ENCODE results near the gene KAT8.
"Not testable (repeated sequence)": the region's sequence is repeated elsewhere in the genome, so short reads cannot be mapped to it uniquely, and the experiment has no call there.

Gene KAT8

DNA sequence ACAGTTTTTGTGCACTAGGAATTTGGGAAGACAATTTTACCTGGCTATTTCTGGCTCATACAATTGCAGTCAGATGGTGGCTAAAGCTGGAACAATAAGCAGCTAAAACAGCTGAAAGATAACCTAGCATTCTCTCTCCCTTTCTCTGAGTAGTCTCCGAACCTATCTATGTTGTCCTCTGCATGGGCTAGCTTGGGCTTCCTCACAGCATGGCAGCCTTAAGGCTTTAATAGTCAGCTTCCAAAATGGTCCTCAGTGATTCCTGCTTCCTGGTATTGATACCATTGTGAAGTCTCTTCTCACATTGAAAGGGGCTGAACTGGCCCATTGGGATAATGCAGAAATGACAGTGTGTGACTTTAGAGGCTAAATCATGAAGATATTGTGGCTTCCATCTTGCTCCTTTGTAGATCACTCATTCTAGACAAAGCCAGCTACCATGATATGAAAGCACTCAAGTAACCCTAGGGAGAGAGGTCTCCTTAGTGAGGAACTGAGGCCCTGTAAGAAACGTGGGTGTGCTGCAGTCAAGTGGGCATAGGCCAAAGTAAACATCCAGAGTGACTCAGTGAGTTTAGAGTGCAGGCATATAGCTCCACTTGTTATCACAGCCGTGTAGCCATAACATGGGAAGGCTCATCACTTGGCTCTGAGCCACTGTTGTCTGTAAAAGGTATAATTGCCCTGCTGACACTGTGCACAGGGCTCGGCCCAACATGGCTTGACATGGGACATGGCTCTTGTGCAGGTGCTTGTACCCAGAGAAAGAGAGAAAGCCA is 17.4 kb upstream of the KAT8 start:
- Histone ChIP-seq H3K9ac (ENCODE audit: low read length) (no peak overlapping the region), H3K4me1 (ENCODE audit: control insufficient read depth, insufficient read depth, low read length) (peaks cover 7% of the 10 kb centered on the region), H3K27me3 (ENCODE audit: control insufficient read depth, insufficient read depth, low read length) (no peaks in the 10 kb centered on the region), H3K4me3 (ENCODE audit: low read length) (no peak overlapping the region), H3K9me3 (ENCODE audit: control insufficient read depth, low read length) (no peaks in the 10 kb centered on the region), H3K36me3 (ENCODE audit: control insufficient read depth, insufficient read depth, low read length) (no peaks in the 10 kb centered on the region)

DNA sequence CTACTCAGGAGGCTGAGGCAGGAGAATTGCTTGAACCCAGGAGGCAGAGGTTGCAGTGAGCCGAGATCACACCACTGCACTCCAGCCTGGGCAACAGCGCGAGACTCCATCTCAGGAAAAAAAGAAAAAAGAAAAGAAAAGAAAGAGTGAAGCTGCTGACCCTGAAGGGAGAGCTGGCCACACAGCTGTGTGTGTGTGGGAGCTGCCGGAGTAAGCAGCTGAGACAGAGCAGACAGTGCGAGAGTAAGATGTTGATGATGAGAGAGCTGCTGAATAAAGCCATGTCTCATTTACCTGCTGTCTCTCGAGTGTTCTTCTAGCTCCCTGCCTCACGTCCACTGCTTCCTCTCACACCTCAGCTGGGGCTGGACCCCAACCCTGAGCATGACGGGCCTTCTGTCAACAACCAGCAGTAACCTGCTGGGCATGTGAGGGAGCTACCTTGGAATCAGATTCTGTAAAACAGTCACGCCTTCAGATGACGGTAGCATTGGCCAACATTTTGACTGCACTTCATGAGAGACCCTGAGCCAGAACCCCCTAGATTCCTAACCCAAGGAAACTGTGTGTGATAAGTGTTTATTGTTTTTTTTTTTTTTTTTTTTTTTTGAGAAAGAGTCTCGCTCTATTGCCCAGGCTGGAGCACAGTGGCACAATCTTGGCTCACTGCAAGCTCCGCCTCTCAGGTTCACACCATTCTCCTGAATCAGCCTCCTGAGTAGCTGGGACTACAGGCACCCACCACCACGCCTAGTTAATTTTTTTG is 16.4 kb upstream of the KAT8 start:
- H3K4me1 ChIP-seq (ENCODE audit: control insufficient read depth, insufficient read depth, low read length); H3K9me3 ChIP-seq (ENCODE audit: control insufficient read depth, low read length); H3K9ac ChIP-seq (ENCODE audit: low read length); H3K4me3 ChIP-seq (ENCODE audit: low read length); H3K27me3 ChIP-seq (ENCODE audit: control insufficient read depth, insufficient read depth, low read length); H3K36me3 ChIP-seq (ENCODE audit: control insufficient read depth, insufficient read depth, low read length): not testable (repeated sequence)

DNA sequence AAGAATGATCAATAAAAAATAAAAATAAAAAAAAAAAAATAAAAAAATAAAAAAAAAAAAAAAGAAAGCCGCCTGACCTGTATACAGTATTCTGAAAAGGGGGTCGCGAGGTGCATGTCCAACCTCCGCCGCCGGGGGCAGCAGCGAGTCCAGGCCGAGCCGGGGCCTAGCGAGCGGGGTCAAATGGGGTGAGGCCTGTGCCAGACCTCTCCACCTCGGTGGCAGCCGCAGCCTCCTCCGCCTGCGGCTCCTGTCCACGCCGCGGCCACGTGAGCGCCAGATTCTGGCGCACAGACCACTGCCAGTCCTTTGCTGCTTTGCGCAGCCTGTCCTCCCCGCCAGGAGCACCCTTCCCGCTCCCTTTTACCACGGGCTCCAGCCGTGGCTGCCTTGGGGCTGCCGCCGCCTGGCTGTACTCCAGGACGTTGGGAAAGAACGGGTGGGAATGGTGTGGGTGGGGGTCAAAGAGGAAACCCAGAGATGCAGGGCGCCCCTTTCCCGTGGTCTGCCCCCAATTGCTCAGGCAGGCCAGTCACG is 11.7 kb upstream of the KAT8 start:
- Histone ChIP-seq H3K36me3 (ENCODE audit: control insufficient read depth, insufficient read depth, low read length) (no peaks in the 10 kb centered on the region), H3K4me3 (ENCODE audit: low read length) (no peak overlapping the region), H3K9ac (ENCODE audit: low read length) (no peak overlapping the region), H3K4me1 (ENCODE audit: control insufficient read depth, insufficient read depth, low read length) (peaks cover 7% of the 10 kb centered on the region), H3K27me3 (ENCODE audit: control insufficient read depth, insufficient read depth, low read length) (no peaks in the 10 kb centered on the region), H3K9me3 (ENCODE audit: control insufficient read depth, low read length) (no peaks in the 10 kb centered on the region)

DNA sequence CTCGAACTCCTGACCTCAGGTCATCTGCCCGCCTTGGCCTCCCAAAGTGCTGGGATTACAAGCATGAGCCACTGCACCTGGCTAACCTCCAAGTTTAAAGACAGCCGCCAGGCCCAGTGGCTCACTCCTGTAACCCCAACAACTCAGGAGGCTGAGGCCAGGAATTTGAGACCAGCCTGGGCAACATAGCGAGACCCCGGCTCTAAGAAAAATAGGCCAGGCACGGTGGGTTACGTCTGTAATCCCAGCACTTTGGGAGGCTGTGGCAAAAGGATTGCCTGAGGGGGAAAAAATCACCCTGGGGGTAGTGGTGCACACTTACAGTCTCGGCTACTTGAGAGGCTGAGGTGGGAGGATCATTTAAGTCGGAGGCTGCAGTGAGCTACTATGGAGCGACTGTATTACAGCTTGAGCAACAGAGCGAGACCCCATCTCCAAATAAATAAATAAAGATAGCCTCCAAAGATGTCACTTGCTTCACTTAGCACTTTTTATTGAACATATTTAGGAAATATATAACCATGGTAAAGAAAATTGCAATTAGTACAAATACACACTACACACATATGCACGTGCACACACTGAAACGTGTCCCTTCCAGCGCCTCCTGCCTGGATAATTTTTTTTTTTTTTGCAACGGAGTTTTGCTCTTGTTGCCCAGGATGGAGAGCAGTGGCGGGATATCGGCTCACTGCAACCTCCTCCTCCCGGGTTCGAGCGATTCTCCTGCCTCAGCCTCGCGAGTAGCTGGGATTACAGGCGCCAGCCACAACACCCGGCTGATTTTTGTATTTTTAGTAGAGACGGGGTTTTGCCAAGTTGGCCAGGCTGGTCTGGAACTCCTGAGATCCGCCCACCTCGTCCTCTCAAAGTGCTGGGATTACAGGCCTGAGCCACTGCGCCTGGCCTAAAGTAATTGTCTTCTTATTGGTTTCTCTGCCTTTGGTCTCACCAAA is 10.7 kb upstream of the KAT8 start:
- no peak overlapping the region for H3K9ac ChIP-seq (ENCODE audit: low read length)
- no peak overlapping the region for H3K4me3 ChIP-seq (ENCODE audit: low read length)
- H3K9me3 ChIP-seq (ENCODE audit: control insufficient read depth, low read length): no peaks in the 10 kb centered on the region
- H3K36me3 ChIP-seq (ENCODE audit: control insufficient read depth, insufficient read depth, low read length): peaks cover 8% of the 10 kb centered on the region
- H3K27me3 ChIP-seq (ENCODE audit: control insufficient read depth, insufficient read depth, low read length): no peaks in the 10 kb centered on the region
- H3K4me1 ChIP-seq (ENCODE audit: control insufficient read depth, insufficient read depth, low read length): peaks cover 7% of the 10 kb centered on the region

DNA sequence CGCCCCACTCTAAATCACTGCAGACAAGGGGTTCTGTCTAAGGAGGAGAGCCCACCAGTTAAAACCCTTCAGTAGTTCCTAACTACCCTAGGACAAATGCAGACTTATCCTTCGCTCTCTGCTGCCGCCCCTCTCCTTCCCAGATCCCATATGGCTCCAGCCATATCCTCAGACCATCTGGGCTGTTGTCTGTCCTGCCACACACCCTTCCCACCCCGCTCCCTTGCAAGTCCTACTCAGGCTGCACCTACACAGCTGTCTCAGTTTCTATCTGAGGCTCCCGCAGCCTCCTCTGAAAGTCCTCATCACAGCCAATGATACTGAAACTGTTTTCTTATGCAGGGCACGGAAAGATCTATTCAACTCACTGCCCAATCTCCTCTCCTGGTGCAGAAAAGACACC is 10.0 kb upstream of the KAT8 start:
- Histone ChIP-seq H3K27me3 (ENCODE audit: control insufficient read depth, insufficient read depth, low read length) (no peaks in the 10 kb centered on the region), H3K4me1 (ENCODE audit: control insufficient read depth, insufficient read depth, low read length) (peaks cover 7% of the 10 kb centered on the region), H3K4me3 (ENCODE audit: low read length) (no peak overlapping the region), H3K36me3 (ENCODE audit: control insufficient read depth, insufficient read depth, low read length) (peaks cover 8% of the 10 kb centered on the region), H3K9me3 (ENCODE audit: control insufficient read depth, low read length) (no peaks in the 10 kb centered on the region), H3K9ac (ENCODE audit: low read length) (no peak overlapping the region)

DNA sequence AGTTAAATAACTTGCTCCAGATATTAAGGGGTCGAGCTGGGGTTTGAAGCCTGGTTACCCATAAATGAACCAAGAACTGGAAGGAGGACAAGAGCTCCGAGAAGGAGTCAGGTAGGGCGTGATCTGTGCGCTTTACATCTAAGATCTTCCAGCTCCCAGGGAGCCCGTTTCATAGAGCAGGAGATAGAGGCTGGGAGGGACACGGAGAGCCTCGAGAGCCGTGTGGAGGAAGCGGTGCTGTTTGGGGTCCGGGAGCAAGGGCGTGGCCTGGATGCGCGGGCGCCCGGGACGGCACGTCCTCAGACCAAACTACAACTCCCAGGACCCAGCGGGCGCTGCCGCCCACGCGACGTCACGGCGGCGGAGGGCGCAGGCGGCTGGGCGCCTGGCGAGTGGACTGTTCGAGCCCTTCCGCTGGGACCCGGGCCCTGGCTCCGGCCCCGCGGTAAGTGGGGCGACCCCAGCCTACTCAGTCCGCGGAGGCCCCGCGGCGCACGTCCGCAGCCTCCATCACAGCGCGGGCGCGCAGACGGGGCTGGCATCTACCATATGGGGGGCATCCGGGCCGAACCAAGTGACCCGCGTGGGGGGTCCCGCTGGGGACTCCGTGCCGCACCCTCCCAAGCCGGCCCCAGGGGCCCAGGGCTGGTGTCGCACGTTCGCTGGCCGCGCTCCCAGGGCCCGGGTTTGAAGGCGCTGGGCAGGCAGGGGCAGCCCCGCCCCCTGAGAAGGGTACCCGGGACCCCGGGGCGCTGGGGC is 9.2 kb upstream of the KAT8 start, which contains the start of gene BCKDK:
BCKDK (plus strand) TSS at position 352 of the 759 bp plus-strand sequence. CDS start 838 bp downstream, outside the sequence.
- Histone ChIP-seq H3K27me3 (ENCODE audit: control insufficient read depth, insufficient read depth, low read length) (no peaks in the 10 kb centered on the region), H3K4me1 (ENCODE audit: control insufficient read depth, insufficient read depth, low read length) (peaks cover 8% of the 10 kb centered on the region), H3K9me3 (ENCODE audit: control insufficient read depth, low read length) (no peaks in the 10 kb centered on the region), H3K4me3 (ENCODE audit: low read length) (peak within 1 kb of the TSS; percentile 36), H3K36me3 (ENCODE audit: control insufficient read depth, insufficient read depth, low read length) (peaks cover 8% of the 10 kb centered on the region), H3K9ac (ENCODE audit: low read length) (peak within 1 kb of the TSS; percentile 87)

DNA sequence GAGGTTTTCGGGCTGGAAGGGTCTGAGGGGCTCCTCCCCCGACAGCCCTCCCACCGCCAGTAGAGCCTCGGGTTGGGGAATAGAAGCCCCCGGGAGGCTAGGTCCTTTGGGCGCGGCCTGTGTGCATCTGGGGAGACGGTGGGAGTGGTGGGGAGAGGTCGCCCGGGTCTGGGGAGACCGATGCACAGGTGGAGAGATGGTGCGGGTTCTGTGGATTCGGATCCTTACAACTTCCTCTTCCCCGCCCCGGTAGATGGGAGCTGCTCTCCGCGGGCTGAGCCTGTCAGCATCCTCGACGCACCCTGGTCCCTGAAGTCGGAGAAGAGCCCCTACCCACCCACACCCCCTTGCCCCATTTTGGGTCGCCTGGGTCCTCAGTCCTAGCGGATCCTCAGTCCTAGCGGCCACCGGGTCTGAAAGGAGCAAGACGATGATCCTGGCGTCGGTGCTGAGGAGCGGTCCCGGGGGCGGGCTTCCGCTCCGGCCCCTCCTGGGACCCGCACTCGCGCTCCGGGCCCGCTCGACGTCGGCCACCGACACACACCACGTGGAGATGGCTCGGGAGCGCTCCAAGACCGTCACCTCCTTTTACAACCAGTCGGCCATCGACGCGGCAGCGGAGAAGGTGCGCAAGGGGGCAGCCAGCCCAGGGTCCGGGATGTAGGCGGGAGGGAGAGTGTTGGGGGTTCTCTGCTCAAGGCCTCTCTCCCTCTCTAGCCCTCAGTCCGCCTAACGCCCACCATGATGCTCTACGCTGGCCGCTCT is 8.5 kb upstream of the KAT8 start:
- Histone ChIP-seq H3K4me3 (ENCODE audit: low read length) (no peak overlapping the region), H3K27me3 (ENCODE audit: control insufficient read depth, insufficient read depth, low read length) (no peaks in the 10 kb centered on the region), H3K9me3 (ENCODE audit: control insufficient read depth, low read length) (no peaks in the 10 kb centered on the region), H3K36me3 (ENCODE audit: control insufficient read depth, insufficient read depth, low read length) (peaks cover 8% of the 10 kb centered on the region), H3K4me1 (ENCODE audit: control insufficient read depth, insufficient read depth, low read length) (peaks cover 16% of the 10 kb centered on the region), H3K9ac (ENCODE audit: low read length) (peak overlapping the region; percentile 87)

DNA sequence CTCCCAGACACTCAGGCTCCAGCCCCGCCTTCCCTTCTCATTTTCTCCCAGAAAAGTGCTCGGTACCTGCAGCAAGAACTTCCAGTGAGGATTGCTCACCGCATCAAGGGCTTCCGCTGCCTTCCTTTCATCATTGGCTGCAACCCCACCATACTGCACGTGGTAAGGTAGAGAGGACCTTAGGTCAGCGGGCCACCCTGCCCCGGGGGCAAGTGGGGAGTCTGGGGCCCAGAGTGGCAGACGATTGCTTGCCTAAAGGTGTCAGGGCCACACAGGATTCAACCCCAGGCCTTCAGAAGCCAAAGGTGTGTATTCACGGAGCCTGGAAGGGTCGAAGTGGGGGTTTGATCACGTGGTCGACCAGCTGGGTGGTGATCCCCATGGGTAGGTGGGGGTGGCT is 7.8 kb upstream of the KAT8 start:
- peaks cover 16% of the 10 kb centered on the region for H3K4me1 ChIP-seq (ENCODE audit: control insufficient read depth, insufficient read depth, low read length)
- H3K36me3 ChIP-seq (ENCODE audit: control insufficient read depth, insufficient read depth, low read length): peaks cover 8% of the 10 kb centered on the region
- H3K9me3 ChIP-seq (ENCODE audit: control insufficient read depth, low read length): no peaks in the 10 kb centered on the region
- no peak overlapping the region for H3K9ac ChIP-seq (ENCODE audit: low read length)
- no peaks in the 10 kb centered on the region for H3K27me3 ChIP-seq (ENCODE audit: control insufficient read depth, insufficient read depth, low read length)
- H3K4me3 ChIP-seq (ENCODE audit: low read length): no peak overlapping the region

DNA sequence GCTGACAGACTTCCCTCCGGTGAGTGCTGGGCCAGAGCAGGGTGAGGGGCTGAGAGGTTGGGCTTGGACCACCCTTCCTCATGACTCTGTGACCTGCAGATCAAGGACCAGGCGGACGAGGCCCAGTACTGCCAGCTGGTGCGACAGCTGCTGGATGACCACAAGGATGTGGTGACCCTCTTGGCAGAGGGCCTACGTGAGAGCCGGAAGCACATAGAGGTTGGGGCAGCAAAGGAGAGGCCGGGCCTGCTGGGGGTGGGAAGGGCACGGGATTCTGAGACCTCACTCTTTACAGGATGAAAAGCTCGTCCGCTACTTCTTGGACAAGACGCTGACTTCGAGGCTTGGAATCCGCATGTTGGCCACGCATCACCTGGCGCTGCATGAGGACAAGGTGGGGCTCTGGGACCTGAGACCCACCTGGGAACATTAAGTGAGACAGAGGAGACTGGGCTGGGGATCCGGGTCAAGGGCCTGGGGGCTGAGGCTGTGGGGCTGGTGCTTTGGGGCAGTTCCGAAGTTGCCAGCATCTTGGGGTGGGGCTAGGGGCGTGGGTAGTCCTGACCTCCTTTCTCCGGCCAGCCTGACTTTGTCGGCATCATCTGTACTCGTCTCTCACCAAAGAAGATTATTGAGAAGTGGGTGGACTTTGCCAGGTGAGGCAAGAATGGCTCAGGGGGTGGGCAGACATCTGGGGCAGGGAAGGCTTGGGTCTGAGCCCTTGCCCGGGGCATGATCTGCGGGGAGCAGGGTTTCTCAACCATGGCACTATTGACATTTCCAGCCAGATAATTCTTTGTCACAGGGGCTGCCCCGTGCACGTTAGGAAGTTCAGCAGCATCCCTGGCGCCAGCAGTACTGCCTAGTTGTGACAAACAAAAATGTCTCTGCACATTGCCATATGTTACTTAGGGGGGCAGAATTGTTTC is 7.1 kb upstream of the KAT8 start:
- Histone ChIP-seq H3K27me3 (ENCODE audit: control insufficient read depth, insufficient read depth, low read length) (no peaks in the 10 kb centered on the region), H3K9ac (ENCODE audit: low read length) (no peak overlapping the region), H3K36me3 (ENCODE audit: control insufficient read depth, insufficient read depth, low read length) (peaks cover 8% of the 10 kb centered on the region), H3K4me3 (ENCODE audit: low read length) (no peak overlapping the region), H3K4me1 (ENCODE audit: control insufficient read depth, insufficient read depth, low read length) (peaks cover 16% of the 10 kb centered on the region), H3K9me3 (ENCODE audit: control insufficient read depth, low read length) (no peaks in the 10 kb centered on the region)

DNA sequence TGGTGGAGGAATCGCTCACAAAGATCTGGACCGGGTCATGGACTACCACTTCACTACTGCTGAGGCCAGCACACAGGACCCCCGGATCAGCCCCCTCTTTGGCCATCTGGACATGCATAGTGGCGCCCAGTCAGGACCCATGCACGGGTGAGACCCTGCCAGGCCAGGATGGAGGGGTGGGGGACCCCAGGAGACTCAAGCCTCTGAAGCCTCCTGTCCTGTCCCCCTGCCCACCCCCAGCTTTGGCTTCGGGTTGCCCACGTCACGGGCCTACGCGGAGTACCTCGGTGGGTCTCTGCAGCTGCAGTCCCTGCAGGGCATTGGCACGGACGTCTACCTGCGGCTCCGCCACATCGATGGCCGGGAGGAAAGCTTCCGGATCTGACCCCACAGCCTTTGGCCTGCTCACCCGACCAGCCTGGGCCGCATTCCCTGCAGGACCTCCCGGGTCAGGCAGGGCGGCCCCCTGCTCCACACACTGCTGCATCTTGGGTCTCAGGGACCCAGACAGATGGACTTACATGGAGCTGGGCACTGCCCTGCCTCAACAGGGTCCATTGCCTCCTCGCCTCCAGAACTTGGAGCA is 5.5 kb upstream of the KAT8 start:
- Histone ChIP-seq H3K9me3 (ENCODE audit: control insufficient read depth, low read length) (no peaks in the 10 kb centered on the region), H3K36me3 (ENCODE audit: control insufficient read depth, insufficient read depth, low read length) (peaks cover 8% of the 10 kb centered on the region), H3K4me3 (ENCODE audit: low read length) (no peak overlapping the region), H3K4me1 (ENCODE audit: control insufficient read depth, insufficient read depth, low read length) (peaks cover 16% of the 10 kb centered on the region), H3K27me3 (ENCODE audit: control insufficient read depth, insufficient read depth, low read length) (no peaks in the 10 kb centered on the region), H3K9ac (ENCODE audit: low read length) (no peak overlapping the region)
